H9 (cell line): Measurements from ENCODE around the gene TTC3. TPM values are rescaled to one million over a fixed set of nuclear protein-coding genes. Genes with fewer than 3 reads are reported as not detected.
"Not testable (repeated sequence)": the region's sequence is repeated elsewhere in the genome, so short reads cannot be mapped to it uniquely, and the experiment has no call there.

Experiments used
- DNase-seq: peaks from one replicate; pipeline ENCODE4 v3.0.0-alpha.2; 2017
- H2AFZ ChIP-seq: one replicate; pipeline ENCODE4 v1.6.1; 2013; ENCODE audit warnings: mild to moderate bottlenecking, low read length, control low read depth, moderate library complexity
- H2AK5ac ChIP-seq: 2 replicates; pipeline ENCODE4 v1.6.1; 2013; ENCODE audit warnings: low read length, control low read depth, mixed read lengths; ENCODE audit not compliant: insufficient read length
- H2BK120ac ChIP-seq: one replicate; pipeline ENCODE4 v1.6.1; 2013; ENCODE audit warnings: low read depth, mild to moderate bottlenecking, low read length, control low read depth, inconsistent platforms; ENCODE audit not compliant: poor library complexity, severe bottlenecking
- H2BK12ac ChIP-seq: 2 replicates; pipeline ENCODE4 v1.6.1; 2013; ENCODE audit warnings: low read length, control low read depth, mixed read lengths, low read depth; ENCODE audit not compliant: insufficient read length
- H2BK15ac ChIP-seq: 2 replicates; pipeline ENCODE4 v1.6.1; 2013; ENCODE audit warnings: low read depth, low read length, control low read depth
- H2BK20ac ChIP-seq: one replicate; pipeline ENCODE4 v1.6.1; 2013; ENCODE audit warnings: low read depth, mild to moderate bottlenecking, low read length, control low read depth, inconsistent platforms; ENCODE audit not compliant: poor library complexity, severe bottlenecking
- H2BK5ac ChIP-seq: 2 replicates; pipeline ENCODE4 v1.6.1; 2013; ENCODE audit warnings: low read length, control low read depth, mixed read lengths; ENCODE audit not compliant: insufficient read length
- H3K14ac ChIP-seq: 2 replicates; pipeline ENCODE4 v1.6.1; 2013; ENCODE audit warnings: low read length, control low read depth; ENCODE audit not compliant: insufficient read depth
- H3K18ac ChIP-seq: 2 replicates; pipeline ENCODE4 v1.6.1; 2013; ENCODE audit warnings: low read depth, mild to moderate bottlenecking, mixed read lengths, low read length, control low read depth; ENCODE audit not compliant: insufficient read length
- H3K23ac ChIP-seq: 2 replicates; pipeline ENCODE4 v1.6.1; 2013; ENCODE audit warnings: low read length, control low read depth, mixed read lengths, low read depth; ENCODE audit not compliant: insufficient read length
- H3K23me2 ChIP-seq: 2 replicates; pipeline ENCODE4 v1.6.1; 2013; ENCODE audit warnings: low read depth, mild to moderate bottlenecking, mixed read lengths, low read length, control low read depth; ENCODE audit not compliant: insufficient read length, poor library complexity, severe bottlenecking
- H3K27ac ChIP-seq: 2 replicates; pipeline ENCODE4 v1.5.1; 2013; ENCODE audit warnings: low read length, control low read depth, mixed read lengths, low read depth; ENCODE audit not compliant: insufficient read length
- H3K27me3 ChIP-seq: 2 replicates; pipeline ENCODE4 v1.6.1; 2013; ENCODE audit warnings: low read length, control low read depth, inconsistent platforms; ENCODE audit not compliant: insufficient read depth
- H3K4ac ChIP-seq: 2 replicates; pipeline ENCODE4 v1.6.1; 2013; ENCODE audit warnings: low read depth, mild to moderate bottlenecking, control low read depth, inconsistent platforms, low read length, moderate library complexity
- H3K4me1 ChIP-seq: 2 replicates; pipeline ENCODE4 v1.6.1; 2013; ENCODE audit warnings: low read length, control low read depth, inconsistent platforms; ENCODE audit not compliant: insufficient read depth
- H3K4me2 ChIP-seq: 2 replicates; pipeline ENCODE4 v1.6.1; 2013; ENCODE audit warnings: low read length, control low read depth, mixed read lengths; ENCODE audit not compliant: insufficient read length, insufficient read depth
- H3K56ac ChIP-seq: 2 replicates; pipeline ENCODE4 v1.6.1; 2013; ENCODE audit warnings: low read depth, mild to moderate bottlenecking, mixed read lengths, low read length, control low read depth; ENCODE audit not compliant: insufficient read length
- H3K79me1 ChIP-seq: 2 replicates; pipeline ENCODE4 v1.6.1; 2013; ENCODE audit warnings: low read depth, mild to moderate bottlenecking, moderate library complexity, low read length, control low read depth, inconsistent platforms; ENCODE audit not compliant: insufficient read depth, poor library complexity, severe bottlenecking
- H3K79me2 ChIP-seq: 2 replicates; pipeline ENCODE4 v1.6.1; 2013; ENCODE audit warnings: low read length, control low read depth, inconsistent platforms; ENCODE audit not compliant: insufficient read depth
- H3K9ac ChIP-seq: 2 replicates; pipeline ENCODE4 v1.6.1; 2013; ENCODE audit warnings: low read length, control low read depth, mixed read lengths; ENCODE audit not compliant: insufficient read length; ENCODE audit errors: extremely low read depth
- H3K9me3 ChIP-seq: one replicate; pipeline ENCODE4 v1.6.1; 2013; ENCODE audit warnings: low read depth, low read length, inconsistent platforms; ENCODE audit not compliant: control insufficient read depth
- H3T11ph ChIP-seq: one replicate; pipeline ENCODE4 v1.6.1; 2013; ENCODE audit warnings: mild to moderate bottlenecking, low read length, control low read depth, inconsistent platforms
- H4K20me1 ChIP-seq: one replicate; pipeline ENCODE4 v1.6.1; 2013; ENCODE audit not compliant: control insufficient read depth, insufficient read length, insufficient read depth
- H4K5ac ChIP-seq: 2 replicates; pipeline ENCODE4 v1.6.1; 2013; ENCODE audit warnings: low read depth, mild to moderate bottlenecking, mixed read lengths, low read length, control low read depth; ENCODE audit not compliant: insufficient read length
- H4K8ac ChIP-seq: replicated peaks from 2 replicates; pipeline ENCODE4 v1.6.1; 2013; ENCODE audit warnings: low read length, control low read depth, mixed read lengths, low read depth; ENCODE audit not compliant: insufficient read length
- H4K91ac ChIP-seq: 2 replicates; pipeline ENCODE4 v1.6.1; 2013; ENCODE audit warnings: low read depth, mild to moderate bottlenecking, moderate library complexity, mixed read lengths, low read length, control low read depth; ENCODE audit not compliant: insufficient read length
- H3K27ac Mint-ChIP-seq, 3 experiments: 2 replicates in 2 of 3; 3 replicates in 1 of 3; pipeline ENCODE4 v1.8.0; 2020 to 2021; ENCODE audit warnings: mixed read lengths in 3 of 3, mild to moderate bottlenecking in 1 of 3, moderate library complexity in 1 of 3
- H3K27me3 Mint-ChIP-seq: 2 replicates; pipeline ENCODE4 v1.8.0; 2021; ENCODE audit warnings: low read depth, mild to moderate bottlenecking, moderate library complexity, mixed read lengths
- H3K36me3 Mint-ChIP-seq, 3 experiments: 2 replicates in 2 of 3; 3 replicates in 1 of 3; pipeline ENCODE4 v1.8.0; 2020 to 2021; ENCODE audit warnings: low read depth in 3 of 3, mixed read lengths in 3 of 3; ENCODE audit not compliant: insufficient read depth in 1 of 3
- H3K4me1 Mint-ChIP-seq, 2 experiments: 2 replicates each; pipeline ENCODE4 v1.8.0; 2020; ENCODE audit warnings: mixed read lengths in 2 of 2
- H3K4me3 Mint-ChIP-seq, 2 experiments: 2 replicates in 1 of 2; 3 replicates in 1 of 2; pipeline ENCODE4 v1.8.0; 2020 to 2021; ENCODE audit warnings: mild to moderate bottlenecking in 2 of 2, mixed read lengths in 2 of 2, moderate library complexity in 1 of 2
- H3K9me3 Mint-ChIP-seq, 2 experiments: 2 replicates in 1 of 2; 3 replicates in 1 of 2; pipeline ENCODE4 v1.8.0; 2020; ENCODE audit warnings: mild to moderate bottlenecking in 2 of 2, mixed read lengths in 2 of 2, moderate library complexity in 1 of 2
- WGBS: extraction: QIAGEN DNeasy Blood & Tissue Kit; methylation state at CpG from one replicate; pipeline ENCODE4 v1.1.7; 2013; ENCODE audit warnings: missing lambda C conversion rate, low lambda C conversion rate, mixed read lengths; ENCODE audit not compliant: insufficient read length; ENCODE audit errors: extremely low coverage; 5-methylcytosine and 5-hydroxymethylcytosine counted together
- total RNA-seq: library from RNA; stranded (reverse); gene quantifications from 2 replicates; pipeline ENCODE4 v1.2.1, GENCODE V29; 2021
- TF ChIP-seq, protein P1 (sequence below): fragments of 200-600 bp; sonication (generic); conservative IDR thresholded peaks from 3 replicates; pipeline ENCODE4 v1.8.0; 2021; ENCODE audit warnings: antibody characterized with exemption, mild to moderate bottlenecking

Gene TTC3
- total RNA-seq, 1 experiment from 2014 or later = 46.5 TPM

DNA sequence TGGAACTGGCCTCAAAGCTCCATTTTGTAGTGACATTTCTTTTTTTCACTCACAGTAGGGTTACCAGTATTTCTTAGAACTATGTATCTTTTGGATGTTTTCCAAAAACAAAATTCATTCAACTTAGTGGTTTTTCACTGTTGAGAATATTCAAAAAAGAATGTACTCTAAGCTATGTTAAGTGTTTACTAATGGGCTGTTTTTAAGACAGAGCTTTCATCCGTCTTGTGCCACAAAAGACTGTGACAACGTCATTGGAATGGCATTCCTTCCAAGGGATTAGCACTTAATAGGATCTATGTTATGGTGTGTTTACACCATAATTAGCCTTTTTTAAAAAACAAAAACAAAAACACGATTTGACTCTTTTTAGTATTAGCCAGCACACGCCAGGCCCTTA, 66.8 kb downstream of the TTC3 start:
- H3K56ac ChIP-seq = no peak overlapping the region
- no peaks in the 10 kb centered on the region for H3K9me3 Mint-ChIP-seq
- H3K9ac ChIP-seq = no peak overlapping the region
- no CpG with 5 or more reads among the region's 4 CpGs for WGBS
- no peak overlapping the region for H2AK5ac ChIP-seq
- H3K27ac Mint-ChIP-seq = peak overlapping the region in 2 of 3 experiments; percentile 8 to 78; a peak in 1 of 7 replicates
- no peak overlapping the region for H2BK5ac ChIP-seq
- no peak for DNase-seq
- no peaks in the 10 kb centered on the region for H4K20me1 ChIP-seq
- no peaks in the 10 kb centered on the region for H3K79me1 ChIP-seq
- H3K4me1 ChIP-seq = no peaks in the 10 kb centered on the region
- no peak overlapping the region for H2BK20ac ChIP-seq
- H4K5ac ChIP-seq = no peak overlapping the region
- H3K9me3 ChIP-seq = no peaks in the 10 kb centered on the region
- H3K14ac ChIP-seq = no peak overlapping the region
- no peaks in the 10 kb centered on the region for H3K23me2 ChIP-seq
- H3K4ac ChIP-seq = no peak overlapping the region
- H3K36me3 Mint-ChIP-seq = peaks cover 25 to 49% (median 30%) of the 10 kb centered on the region in 3 experiments
- H3K23ac ChIP-seq = no peak overlapping the region
- H3K27me3 Mint-ChIP-seq = no peaks in the 10 kb centered on the region
- no peak overlapping the region for H4K91ac ChIP-seq
- H4K8ac ChIP-seq = no peak overlapping the region
- no peak overlapping the region for H3K18ac ChIP-seq
- no peak overlapping the region for H3T11ph ChIP-seq
- H3K27ac ChIP-seq = no peak overlapping the region
- H2AFZ ChIP-seq = no peak overlapping the region
- no peak overlapping the region for H3K4me2 ChIP-seq
- no peak overlapping the region for H2BK15ac ChIP-seq
- no peaks in the 10 kb centered on the region for H3K27me3 ChIP-seq
- no peak overlapping the region for H3K4me3 Mint-ChIP-seq
- H3K79me2 ChIP-seq = no peaks in the 10 kb centered on the region
- TF ChIP-seq, protein P1, sequence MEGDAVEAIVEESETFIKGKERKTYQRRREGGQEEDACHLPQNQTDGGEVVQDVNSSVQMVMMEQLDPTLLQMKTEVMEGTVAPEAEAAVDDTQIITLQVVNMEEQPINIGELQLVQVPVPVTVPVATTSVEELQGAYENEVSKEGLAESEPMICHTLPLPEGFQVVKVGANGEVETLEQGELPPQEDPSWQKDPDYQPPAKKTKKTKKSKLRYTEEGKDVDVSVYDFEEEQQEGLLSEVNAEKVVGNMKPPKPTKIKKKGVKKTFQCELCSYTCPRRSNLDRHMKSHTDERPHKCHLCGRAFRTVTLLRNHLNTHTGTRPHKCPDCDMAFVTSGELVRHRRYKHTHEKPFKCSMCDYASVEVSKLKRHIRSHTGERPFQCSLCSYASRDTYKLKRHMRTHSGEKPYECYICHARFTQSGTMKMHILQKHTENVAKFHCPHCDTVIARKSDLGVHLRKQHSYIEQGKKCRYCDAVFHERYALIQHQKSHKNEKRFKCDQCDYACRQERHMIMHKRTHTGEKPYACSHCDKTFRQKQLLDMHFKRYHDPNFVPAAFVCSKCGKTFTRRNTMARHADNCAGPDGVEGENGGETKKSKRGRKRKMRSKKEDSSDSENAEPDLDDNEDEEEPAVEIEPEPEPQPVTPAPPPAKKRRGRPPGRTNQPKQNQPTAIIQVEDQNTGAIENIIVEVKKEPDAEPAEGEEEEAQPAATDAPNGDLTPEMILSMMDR = no peak
- H3K4me1 Mint-ChIP-seq = peaks cover 18 to 20% of the 10 kb centered on the region in 2 experiments
- no peak overlapping the region for H2BK120ac ChIP-seq
- H2BK12ac ChIP-seq = no peak overlapping the region

DNA sequence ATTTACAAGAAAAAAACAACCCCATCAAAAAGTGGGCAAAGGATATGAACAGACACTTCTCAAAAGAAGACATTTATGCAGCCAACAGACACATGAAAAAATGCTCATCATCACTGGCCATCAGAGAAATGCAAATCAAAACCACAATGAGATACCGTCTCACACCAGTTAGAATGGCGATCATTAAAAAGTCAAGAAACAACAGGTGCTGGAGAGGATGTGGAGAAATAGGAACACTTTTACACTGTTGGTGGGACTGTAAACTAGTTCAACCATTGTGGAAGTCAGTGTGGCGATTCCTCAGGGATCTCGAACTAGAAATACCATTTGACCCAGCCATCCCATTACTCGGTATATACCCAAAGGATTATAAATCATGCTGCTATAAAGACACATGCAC, 70.3 kb downstream of the TTC3 start:
- not testable (repeated sequence) for H3T11ph ChIP-seq, H2BK120ac ChIP-seq, H3K23ac ChIP-seq, H3K79me1 ChIP-seq, H3K18ac ChIP-seq, H4K8ac ChIP-seq, H4K20me1 ChIP-seq, H2BK12ac ChIP-seq, H4K5ac ChIP-seq, H3K27me3 Mint-ChIP-seq, H3K56ac ChIP-seq, H3K4me1 ChIP-seq, DNase-seq, H3K23me2 ChIP-seq, H3K27me3 ChIP-seq, H2BK15ac ChIP-seq, H3K9me3 Mint-ChIP-seq, H3K27ac ChIP-seq, H2BK5ac ChIP-seq, H2AFZ ChIP-seq, H3K9ac ChIP-seq, H3K4me2 ChIP-seq, H3K14ac ChIP-seq, H3K27ac Mint-ChIP-seq, H2AK5ac ChIP-seq, H3K4me3 Mint-ChIP-seq, H3K79me2 ChIP-seq, H3K9me3 ChIP-seq, H3K4ac ChIP-seq, H4K91ac ChIP-seq, H2BK20ac ChIP-seq
- Mint-ChIP-seq H3K4me1 (peaks cover 31 to 32% of the 10 kb centered on the region in 2 experiments), H3K36me3 (peaks cover 4 to 41% (median 17%) of the 10 kb centered on the region in 3 experiments; a peak in 5 of 7 replicates)
- WGBS = no CpG with 5 or more reads among the region's 5 CpGs
